Tibial artery (tissue), 4 donors: ENCODE results near the gene UVRAG.

Experiments
- DNase-seq, 2 donors: peaks; one replicate each; pipeline ENCODE4 v3.0.0-alpha.2; 2019
- H3K27ac ChIP-seq, 2 donors: fragments of 200-600 bp; sonication (generic) in 1 of 2; 1 replicate in 1 of 2; 2 replicates in 1 of 2; pipeline ENCODE4 v1.5.1; 2018 to 2019; ENCODE audit warnings: mild to moderate bottlenecking in 1 of 2
- H3K27me3 ChIP-seq, 2 donors: fragments of 200-600 bp; sonication (generic) in 1 of 2; one replicate each; pipeline versions ENCODE4 v1.5.1 to v1.6.0; 2016 to 2019
- H3K36me3 ChIP-seq, 3 donors: fragments of 200-600 bp; sonication (generic) in 2 of 3; one replicate each; pipeline ENCODE4 v1.5.1; 2016 to 2019; ENCODE audit warnings: mild to moderate bottlenecking in 2 of 3
- H3K4me1 ChIP-seq, 4 donors: fragments of 200-600 bp; sonication (generic) in 2 of 4; 1 replicate in 3 of 4; 2 replicates in 1 of 4; pipeline ENCODE4 v1.5.1; 2016 to 2019
- H3K4me3 ChIP-seq, 2 donors: fragments of 200-600 bp; sonication (generic) in 1 of 2; 1 replicate in 1 of 2; 2 replicates in 1 of 2; pipeline ENCODE4 v1.5.1; 2018 to 2019; ENCODE audit warnings: mild to moderate bottlenecking in 2 of 2
- H3K9me3 ChIP-seq, 3 donors: fragments of 200-600 bp; sonication (generic) in 1 of 3; one replicate each; pipeline ENCODE4 v1.5.1; 2016 to 2019
- intact Hi-C: fragments of 100-400 bp; cut with DNase I; formaldehyde crosslinking; loops from one replicate; pipeline ENCODE4 v1.15.0; 2023; ENCODE audit warnings: low total_unique reads
- TF ChIP-seq, protein P1 (sequence below), 2 experiments: fragments of 200-600 bp in 1 of 2; fragments of 450-650 bp in 1 of 2; IDR thresholded peaks; one replicate each; pipeline ENCODE4 v1.5.1; 2017 to 2019; ENCODE audit warnings: antibody characterized with exemption in 2 of 2, mild to moderate bottlenecking in 1 of 2, moderate library complexity in 1 of 2

The UVRAG gene

DNA sequence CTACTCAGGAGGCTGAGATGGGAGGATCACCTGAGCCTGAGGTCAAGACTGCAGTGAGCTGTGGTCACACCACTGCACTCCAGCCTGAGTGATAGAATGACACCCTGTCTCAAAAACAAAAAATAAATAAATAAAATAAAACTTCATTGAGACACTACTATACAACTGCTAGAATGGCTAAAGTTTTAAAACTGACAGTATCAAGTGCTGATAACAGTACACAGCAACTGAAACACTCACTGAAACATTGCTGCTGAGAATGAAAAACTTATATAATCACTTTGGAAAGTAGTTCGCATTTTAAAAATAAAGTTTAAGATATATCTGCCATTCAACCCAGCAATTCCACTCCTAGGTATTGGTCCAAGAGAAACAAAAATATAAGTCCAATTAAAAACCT, 290.6 kb downstream of the UVRAG start:
- Histone ChIP-seq H3K4me1 (no peaks in the 10 kb centered on the region), H3K27me3 (no peaks in the 10 kb centered on the region), H3K9me3 (no peaks in the 10 kb centered on the region), H3K36me3 (no peaks in the 10 kb centered on the region), H3K4me3 (no peak overlapping the region), H3K27ac (no peak overlapping the region)
- no peak for DNase-seq
- TF ChIP-seq, protein P1, sequence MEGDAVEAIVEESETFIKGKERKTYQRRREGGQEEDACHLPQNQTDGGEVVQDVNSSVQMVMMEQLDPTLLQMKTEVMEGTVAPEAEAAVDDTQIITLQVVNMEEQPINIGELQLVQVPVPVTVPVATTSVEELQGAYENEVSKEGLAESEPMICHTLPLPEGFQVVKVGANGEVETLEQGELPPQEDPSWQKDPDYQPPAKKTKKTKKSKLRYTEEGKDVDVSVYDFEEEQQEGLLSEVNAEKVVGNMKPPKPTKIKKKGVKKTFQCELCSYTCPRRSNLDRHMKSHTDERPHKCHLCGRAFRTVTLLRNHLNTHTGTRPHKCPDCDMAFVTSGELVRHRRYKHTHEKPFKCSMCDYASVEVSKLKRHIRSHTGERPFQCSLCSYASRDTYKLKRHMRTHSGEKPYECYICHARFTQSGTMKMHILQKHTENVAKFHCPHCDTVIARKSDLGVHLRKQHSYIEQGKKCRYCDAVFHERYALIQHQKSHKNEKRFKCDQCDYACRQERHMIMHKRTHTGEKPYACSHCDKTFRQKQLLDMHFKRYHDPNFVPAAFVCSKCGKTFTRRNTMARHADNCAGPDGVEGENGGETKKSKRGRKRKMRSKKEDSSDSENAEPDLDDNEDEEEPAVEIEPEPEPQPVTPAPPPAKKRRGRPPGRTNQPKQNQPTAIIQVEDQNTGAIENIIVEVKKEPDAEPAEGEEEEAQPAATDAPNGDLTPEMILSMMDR (IDR thresholded peaks at IDR 0.05): no peak
- intact Hi-C loops: no loop called here

- H3K4me3 ChIP-seq: no peak overlapping the region
- intact Hi-C loops: no loop called here
- H3K9me3 ChIP-seq: no peaks in the 10 kb centered on the region
- no peaks in the 10 kb centered on the region for H3K4me1 ChIP-seq
- H3K27ac ChIP-seq: no peak overlapping the region
- TF ChIP-seq, protein P1 (IDR thresholded peaks at IDR 0.05): no peak
- H3K36me3 ChIP-seq: no peaks in the 10 kb centered on the region
- no peaks in the 10 kb centered on the region for H3K27me3 ChIP-seq
- no peak for DNase-seq
These were observed 293.0 kb downstream of the UVRAG start for GRCh38 chr11:76107971-76108370.

DNA sequence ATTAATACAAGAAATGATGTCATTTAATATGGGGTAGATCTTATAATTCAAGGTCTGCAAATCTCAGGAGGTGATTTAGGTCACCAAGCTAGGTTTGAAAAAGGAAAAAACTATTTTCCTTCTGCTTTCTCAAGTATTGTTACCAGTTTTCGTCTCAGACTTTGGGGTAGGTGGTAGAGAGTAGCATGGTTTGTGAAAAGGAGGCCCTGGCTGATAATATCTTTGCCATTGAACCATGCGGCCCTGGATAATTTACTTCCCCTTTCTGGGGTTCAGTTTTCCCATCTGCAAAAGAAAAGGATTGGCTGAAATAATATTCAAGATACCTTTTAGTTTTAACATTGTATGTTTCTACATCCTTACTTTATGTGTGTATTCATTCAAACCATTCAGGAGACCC, 299.2 kb downstream of the UVRAG start:
- Histone ChIP-seq H3K27ac (no peak overlapping the region), H3K27me3 (no peaks in the 10 kb centered on the region), H3K4me3 (no peak overlapping the region), H3K9me3 (no peaks in the 10 kb centered on the region), H3K36me3 (peaks cover 0 to 9% (median 7%) of the 10 kb centered on the region in 3 donors), H3K4me1 (peaks cover 0 to 11% (median 2%) of the 10 kb centered on the region in 4 donors)
- intact Hi-C loops: no loop called here
- TF ChIP-seq, protein P1 (IDR thresholded peaks at IDR 0.05): no peak
- DNase-seq: no peak

GRCh38 chr11:76115555-76115954, 300.5 kb downstream of the UVRAG start:
- TF ChIP-seq, protein P1 (IDR thresholded peaks at IDR 0.05): no peak
- H3K27me3 ChIP-seq: no peaks in the 10 kb centered on the region
- DNase-seq: no peak
- H3K36me3 ChIP-seq: peaks cover 0 to 9% (median 7%) of the 10 kb centered on the region in 3 donors
- H3K4me1 ChIP-seq: peaks cover 0 to 24% (median 8%) of the 10 kb centered on the region in 4 donors
- intact Hi-C loops: no loop called here
- H3K4me3 ChIP-seq: no peak overlapping the region
- no peak overlapping the region for H3K27ac ChIP-seq
- no peaks in the 10 kb centered on the region for H3K9me3 ChIP-seq

DNA sequence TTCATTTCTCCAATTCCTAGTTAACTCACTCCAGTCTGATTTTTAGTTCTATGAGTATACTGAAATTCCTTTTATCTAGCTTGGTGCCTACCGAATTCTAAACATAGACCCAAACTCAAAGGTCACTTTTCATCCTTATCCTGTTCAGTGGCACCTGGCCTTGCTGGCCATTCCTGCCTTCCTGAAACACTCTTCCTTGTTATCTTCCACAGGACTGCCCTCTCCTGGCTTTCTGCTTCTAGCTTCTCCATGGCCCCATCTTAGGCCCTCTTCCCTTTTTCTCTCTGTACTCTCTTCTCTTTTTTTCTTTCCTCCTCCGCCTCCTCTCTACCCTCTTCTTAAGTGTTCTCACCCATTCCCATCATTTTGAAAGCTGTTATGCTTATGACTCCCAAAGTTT, 304.0 kb downstream of the UVRAG start:
- Histone ChIP-seq H3K4me3 (no peak overlapping the region), H3K27me3 (no peaks in the 10 kb centered on the region), H3K9me3 (no peaks in the 10 kb centered on the region), H3K27ac (no peak overlapping the region), H3K36me3 (peaks cover 0 to 9% (median 7%) of the 10 kb centered on the region in 3 donors), H3K4me1 (peaks cover 0 to 50% (median 12%) of the 10 kb centered on the region in 4 donors)
- intact Hi-C loops: no loop called here
- TF ChIP-seq, protein P1 (IDR thresholded peaks at IDR 0.05): no peak
- DNase-seq: no peak

- Histone ChIP-seq H3K36me3 (peaks cover 0 to 9% (median 7%) of the 10 kb centered on the region in 3 donors), H3K27ac (no peak overlapping the region), H3K27me3 (no peaks in the 10 kb centered on the region), H3K4me1 (peaks cover 0 to 55% (median 12%) of the 10 kb centered on the region in 4 donors), H3K4me3 (no peak overlapping the region), H3K9me3 (no peaks in the 10 kb centered on the region)
- no peak for DNase-seq
- TF ChIP-seq, protein P1 (IDR thresholded peaks at IDR 0.05): no peak
- intact Hi-C loops: no loop called here
These were observed 304.8 kb downstream of the UVRAG start for GRCh38 chr11:76119779-76120178.
